Measurements from ENCODE around the gene PEX10. TPM values are rescaled to one million over a fixed set of nuclear protein-coding genes. Genes with fewer than 3 reads are reported as not detected.

Gene PEX10
- total and polyA plus RNA-seq, 10 of the 15 experiments (the other 5 are each of a cell fraction or from before 2014, with no cell fraction given), result 0.24 to 24.9 (median 16.8) TPM; not detected in 1

DNA sequence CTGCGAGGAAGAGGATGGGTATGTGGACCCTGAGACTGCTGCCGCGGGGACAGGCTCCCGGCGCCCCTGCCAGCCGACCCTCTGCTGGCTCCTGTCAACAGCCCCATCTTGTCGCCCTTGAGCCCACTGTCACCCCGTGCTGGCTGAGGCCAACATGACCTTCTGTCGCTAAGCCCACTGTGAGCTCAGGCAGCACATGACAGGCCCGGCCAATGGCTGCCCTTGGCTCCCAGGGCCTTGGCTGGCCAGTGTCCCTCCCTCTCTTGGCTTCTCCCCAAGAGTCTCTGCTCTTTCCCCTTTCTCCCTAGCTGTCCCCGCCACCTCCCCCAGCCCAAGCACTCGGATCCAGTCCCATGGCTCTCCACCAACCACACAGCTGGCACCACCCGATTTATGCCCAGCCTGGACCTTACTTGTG, 3.5 kb downstream of the PEX10 start:
- SMC1A ChIA-PET (ENCODE audit: uncharacterized antibody, unreplicated experiment), result no interaction called here
- Histone ChIP-seq H3K4me3 (no peak overlapping the region), H3K27me3 (replicated peaks in 1 of 2; ENCODE audit: control insufficient read depth in 2 of 2, insufficient read depth in 2 of 2, low read length in 1 of 2) (no peaks in the 10 kb centered on the region), H3K36me3 (ENCODE audit: control insufficient read depth in 2 of 2, insufficient read depth in 2 of 2, low read length in 1 of 2) (peaks cover 5 to 12% of the 10 kb centered on the region in 2 experiments), H4K20me1 (ENCODE audit: control insufficient read depth, insufficient read depth) (no peaks in the 10 kb centered on the region), H3K4me2 (ENCODE audit: control insufficient read depth, insufficient read depth) (no peak overlapping the region), H2AFZ (ENCODE audit: control insufficient read depth, low read depth, low read length) (no peak overlapping the region), H3K4me1 (ENCODE audit: control insufficient read depth, insufficient read depth, low read length) (peaks cover 9% of the 10 kb centered on the region), H3K9ac (ENCODE audit: control insufficient read depth, insufficient read depth, low read length) (no peak overlapping the region), H3K9me3 (replicated peaks; ENCODE audit: control insufficient read depth, insufficient read depth, low read length) (no peaks in the 10 kb centered on the region), H3K79me2 (ENCODE audit: control insufficient read depth, insufficient read depth, low read length) (peaks cover 18% of the 10 kb centered on the region), H3K27ac (ENCODE audit: control insufficient read depth, insufficient read depth) (no peak overlapping the region)
- 87% methylated on average over 13 of the region's 13 CpGs for whole genome bisulfite sequencing (ENCODE audit: insufficient coverage, insufficient replicate concordance, low lambda C conversion rate, missing lambda C conversion rate)
- RAD21 ChIA-PET (ENCODE audit: unreplicated experiment), result no interaction called here
- no TSS peak for BruUV-seq (replicated peaks)
- intact Hi-C loops (cut with micrococcal nuclease; ENCODE audit: unreplicated experiment) (no loop called here), in situ Hi-C loops (cut with MboI) (no loop called here)
- CTCF ChIA-PET, result interaction anchor here (0.6 kb wide), 1 partner anchor 384 kb away, joined by 3 read pairs; no protein-coding TSS in a partner anchor
- DNase-seq (ENCODE audit: low read depth, low spot score) (no peak), FAIRE-seq (no peak), ATAC-seq (no peak)
- POLR2A ChIA-PET, result no interaction called here
- TF ChIP-seq, protein P1, sequence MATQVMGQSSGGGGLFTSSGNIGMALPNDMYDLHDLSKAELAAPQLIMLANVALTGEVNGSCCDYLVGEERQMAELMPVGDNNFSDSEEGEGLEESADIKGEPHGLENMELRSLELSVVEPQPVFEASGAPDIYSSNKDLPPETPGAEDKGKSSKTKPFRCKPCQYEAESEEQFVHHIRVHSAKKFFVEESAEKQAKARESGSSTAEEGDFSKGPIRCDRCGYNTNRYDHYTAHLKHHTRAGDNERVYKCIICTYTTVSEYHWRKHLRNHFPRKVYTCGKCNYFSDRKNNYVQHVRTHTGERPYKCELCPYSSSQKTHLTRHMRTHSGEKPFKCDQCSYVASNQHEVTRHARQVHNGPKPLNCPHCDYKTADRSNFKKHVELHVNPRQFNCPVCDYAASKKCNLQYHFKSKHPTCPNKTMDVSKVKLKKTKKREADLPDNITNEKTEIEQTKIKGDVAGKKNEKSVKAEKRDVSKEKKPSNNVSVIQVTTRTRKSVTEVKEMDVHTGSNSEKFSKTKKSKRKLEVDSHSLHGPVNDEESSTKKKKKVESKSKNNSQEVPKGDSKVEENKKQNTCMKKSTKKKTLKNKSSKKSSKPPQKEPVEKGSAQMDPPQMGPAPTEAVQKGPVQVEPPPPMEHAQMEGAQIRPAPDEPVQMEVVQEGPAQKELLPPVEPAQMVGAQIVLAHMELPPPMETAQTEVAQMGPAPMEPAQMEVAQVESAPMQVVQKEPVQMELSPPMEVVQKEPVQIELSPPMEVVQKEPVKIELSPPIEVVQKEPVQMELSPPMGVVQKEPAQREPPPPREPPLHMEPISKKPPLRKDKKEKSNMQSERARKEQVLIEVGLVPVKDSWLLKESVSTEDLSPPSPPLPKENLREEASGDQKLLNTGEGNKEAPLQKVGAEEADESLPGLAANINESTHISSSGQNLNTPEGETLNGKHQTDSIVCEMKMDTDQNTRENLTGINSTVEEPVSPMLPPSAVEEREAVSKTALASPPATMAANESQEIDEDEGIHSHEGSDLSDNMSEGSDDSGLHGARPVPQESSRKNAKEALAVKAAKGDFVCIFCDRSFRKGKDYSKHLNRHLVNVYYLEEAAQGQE (IDR thresholded peaks at IDR 0.05; ENCODE audit: low read depth, low read length), result no peak
- no peak for TF ChIP-seq MXI1 (IDR thresholded peaks at IDR 0.05; ENCODE audit: low read depth, low read length)
- TF ChIP-seq NRF1 (conservative IDR thresholded peaks at IDR 0.05; ENCODE audit: low read depth, low read length), result no peak
- TF ChIP-seq, protein P2, sequence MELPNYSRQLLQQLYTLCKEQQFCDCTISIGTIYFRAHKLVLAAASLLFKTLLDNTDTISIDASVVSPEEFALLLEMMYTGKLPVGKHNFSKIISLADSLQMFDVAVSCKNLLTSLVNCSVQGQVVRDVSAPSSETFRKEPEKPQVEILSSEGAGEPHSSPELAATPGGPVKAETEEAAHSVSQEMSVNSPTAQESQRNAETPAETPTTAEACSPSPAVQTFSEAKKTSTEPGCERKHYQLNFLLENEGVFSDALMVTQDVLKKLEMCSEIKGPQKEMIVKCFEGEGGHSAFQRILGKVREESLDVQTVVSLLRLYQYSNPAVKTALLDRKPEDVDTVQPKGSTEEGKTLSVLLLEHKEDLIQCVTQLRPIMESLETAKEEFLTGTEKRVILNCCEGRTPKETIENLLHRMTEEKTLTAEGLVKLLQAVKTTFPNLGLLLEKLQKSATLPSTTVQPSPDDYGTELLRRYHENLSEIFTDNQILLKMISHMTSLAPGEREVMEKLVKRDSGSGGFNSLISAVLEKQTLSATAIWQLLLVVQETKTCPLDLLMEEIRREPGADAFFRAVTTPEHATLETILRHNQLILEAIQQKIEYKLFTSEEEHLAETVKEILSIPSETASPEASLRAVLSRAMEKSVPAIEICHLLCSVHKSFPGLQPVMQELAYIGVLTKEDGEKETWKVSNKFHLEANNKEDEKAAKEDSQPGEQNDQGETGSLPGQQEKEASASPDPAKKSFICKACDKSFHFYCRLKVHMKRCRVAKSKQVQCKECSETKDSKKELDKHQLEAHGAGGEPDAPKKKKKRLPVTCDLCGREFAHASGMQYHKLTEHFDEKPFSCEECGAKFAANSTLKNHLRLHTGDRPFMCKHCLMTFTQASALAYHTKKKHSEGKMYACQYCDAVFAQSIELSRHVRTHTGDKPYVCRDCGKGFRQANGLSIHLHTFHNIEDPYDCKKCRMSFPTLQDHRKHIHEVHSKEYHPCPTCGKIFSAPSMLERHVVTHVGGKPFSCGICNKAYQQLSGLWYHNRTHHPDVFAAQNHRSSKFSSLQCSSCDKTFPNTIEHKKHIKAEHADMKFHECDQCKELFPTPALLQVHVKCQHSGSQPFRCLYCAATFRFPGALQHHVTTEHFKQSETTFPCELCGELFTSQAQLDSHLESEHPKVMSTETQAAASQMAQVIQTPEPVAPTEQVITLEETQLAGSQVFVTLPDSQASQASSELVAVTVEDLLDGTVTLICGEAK (IDR thresholded peaks at IDR 0.05; ENCODE audit: borderline replicate concordance), result no peak
- TF ChIP-seq, protein P3, sequence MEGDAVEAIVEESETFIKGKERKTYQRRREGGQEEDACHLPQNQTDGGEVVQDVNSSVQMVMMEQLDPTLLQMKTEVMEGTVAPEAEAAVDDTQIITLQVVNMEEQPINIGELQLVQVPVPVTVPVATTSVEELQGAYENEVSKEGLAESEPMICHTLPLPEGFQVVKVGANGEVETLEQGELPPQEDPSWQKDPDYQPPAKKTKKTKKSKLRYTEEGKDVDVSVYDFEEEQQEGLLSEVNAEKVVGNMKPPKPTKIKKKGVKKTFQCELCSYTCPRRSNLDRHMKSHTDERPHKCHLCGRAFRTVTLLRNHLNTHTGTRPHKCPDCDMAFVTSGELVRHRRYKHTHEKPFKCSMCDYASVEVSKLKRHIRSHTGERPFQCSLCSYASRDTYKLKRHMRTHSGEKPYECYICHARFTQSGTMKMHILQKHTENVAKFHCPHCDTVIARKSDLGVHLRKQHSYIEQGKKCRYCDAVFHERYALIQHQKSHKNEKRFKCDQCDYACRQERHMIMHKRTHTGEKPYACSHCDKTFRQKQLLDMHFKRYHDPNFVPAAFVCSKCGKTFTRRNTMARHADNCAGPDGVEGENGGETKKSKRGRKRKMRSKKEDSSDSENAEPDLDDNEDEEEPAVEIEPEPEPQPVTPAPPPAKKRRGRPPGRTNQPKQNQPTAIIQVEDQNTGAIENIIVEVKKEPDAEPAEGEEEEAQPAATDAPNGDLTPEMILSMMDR (IDR thresholded peaks at IDR 0.05 in 2 of 3, conservative IDR thresholded peaks at IDR 0.05 in 1 of 3; ENCODE audit: control insufficient read depth in 2 of 3, extremely low read depth in 1 of 3, insufficient read depth in 1 of 3, low read depth in 3 of 3, low read length in 3 of 3), result no peak
- TF ChIP-seq RBBP5 (conservative IDR thresholded peaks at IDR 0.05), result no peak
- no peak for TF ChIP-seq GABPA (IDR thresholded peaks at IDR 0.05; ENCODE audit: low read depth)
- no peak for TF ChIP-seq SREBF1 (IDR thresholded peaks at IDR 0.05; ENCODE audit: low read length)
- TF ChIP-seq STAT3 (IDR thresholded peaks at IDR 0.05; ENCODE audit: low read depth, low read length), result no peak
- TF ChIP-seq RCOR1 (conservative IDR thresholded peaks at IDR 0.05; ENCODE audit: low read depth, low read length), result no peak
- no peak for TF ChIP-seq TARDBP (IDR thresholded peaks at IDR 0.05; ENCODE audit: borderline replicate concordance)
- TF ChIP-seq SP1 (IDR thresholded peaks at IDR 0.05; ENCODE audit: low read depth, low read length), result no peak
- TF ChIP-seq IRF4 (IDR thresholded peaks at IDR 0.05; ENCODE audit: low read depth, low read length), result no peak
- no peak for TF ChIP-seq PAX8 (IDR thresholded peaks at IDR 0.05)
- TF ChIP-seq RB1 (IDR thresholded peaks at IDR 0.05; ENCODE audit: borderline replicate concordance), result no peak
- no peak for TF ChIP-seq SIX5 (IDR thresholded peaks at IDR 0.05; ENCODE audit: low read depth, low read length, severe bottlenecking)
- no peak for TF ChIP-seq POU2F2 (IDR thresholded peaks at IDR 0.05; ENCODE audit: borderline replicate concordance, low read depth, low read length)
- TF ChIP-seq YY1 (IDR thresholded peaks at IDR 0.05; ENCODE audit: low read depth, low read length), result no peak
